GM12892 (cell line): ENCODE measurements around the gene PLXNC1.

Experiments
- DNase-seq: peaks from one replicate; pipeline ENCODE4 v3.0.0; 2011; ENCODE audit not compliant: insufficient read length
- FAIRE-seq: peaks from 2 replicates; lab custom pipeline; 2011; peaks lifted over from hg19 to GRCh38; lab: Jason Lieb, UNC
- POLR2A ChIP-seq: IDR thresholded peaks from 2 replicates; pipeline ENCODE4 v1.6.1; 2011; ENCODE audit warnings: low read depth, low read length, control low read depth
- POLR2AphosphoS5 ChIP-seq: IDR thresholded peaks from 2 replicates; pipeline ENCODE4 v1.6.1; 2011; ENCODE audit warnings: low read depth, low read length, control low read depth
- TAF1 ChIP-seq: IDR thresholded peaks from 2 replicates; pipeline ENCODE4 v1.6.1; 2011; ENCODE audit warnings: low read depth, mild to moderate bottlenecking, control low read depth, low read length, borderline replicate concordance

The PLXNC1 gene

DNA sequence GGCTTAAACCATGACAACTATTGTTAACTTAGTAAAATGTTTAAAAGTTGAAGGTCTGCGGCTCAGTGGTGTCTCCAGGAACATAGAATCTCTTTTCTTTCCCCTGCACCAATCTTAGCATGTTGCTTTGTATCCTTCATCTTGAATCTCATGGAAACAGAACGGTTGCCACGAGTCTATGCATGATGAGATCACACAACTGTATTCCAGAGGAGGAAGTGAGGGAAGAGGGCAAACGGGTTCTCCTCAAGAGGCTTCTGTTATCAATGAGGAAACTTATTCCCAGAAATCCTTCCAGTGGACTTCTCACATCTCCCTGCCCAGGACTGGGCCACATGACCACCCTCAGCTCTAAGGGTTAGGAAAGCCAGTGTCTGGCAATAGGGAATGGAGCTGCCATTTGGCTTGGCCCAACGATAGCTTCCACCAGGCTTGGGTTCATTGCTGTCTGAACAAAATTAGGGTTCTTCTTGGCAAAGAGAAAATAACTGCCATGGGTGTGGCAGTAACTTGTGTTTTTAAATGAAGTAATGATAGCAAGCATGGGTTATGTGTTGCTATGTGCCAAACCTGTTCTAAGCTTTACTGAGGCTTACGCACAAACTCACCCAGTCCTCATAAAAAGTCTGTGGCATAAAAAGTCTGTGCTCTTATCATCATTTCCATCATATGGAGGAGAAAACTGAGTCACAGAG lies 17.4 kb downstream of the PLXNC1 start:
- TF ChIP-seq TAF1 = no peak
- TF ChIP-seq POLR2A = no peak
- no peak for TF ChIP-seq POLR2AphosphoS5
- DNase-seq = no peak
- no peak for FAIRE-seq

DNA sequence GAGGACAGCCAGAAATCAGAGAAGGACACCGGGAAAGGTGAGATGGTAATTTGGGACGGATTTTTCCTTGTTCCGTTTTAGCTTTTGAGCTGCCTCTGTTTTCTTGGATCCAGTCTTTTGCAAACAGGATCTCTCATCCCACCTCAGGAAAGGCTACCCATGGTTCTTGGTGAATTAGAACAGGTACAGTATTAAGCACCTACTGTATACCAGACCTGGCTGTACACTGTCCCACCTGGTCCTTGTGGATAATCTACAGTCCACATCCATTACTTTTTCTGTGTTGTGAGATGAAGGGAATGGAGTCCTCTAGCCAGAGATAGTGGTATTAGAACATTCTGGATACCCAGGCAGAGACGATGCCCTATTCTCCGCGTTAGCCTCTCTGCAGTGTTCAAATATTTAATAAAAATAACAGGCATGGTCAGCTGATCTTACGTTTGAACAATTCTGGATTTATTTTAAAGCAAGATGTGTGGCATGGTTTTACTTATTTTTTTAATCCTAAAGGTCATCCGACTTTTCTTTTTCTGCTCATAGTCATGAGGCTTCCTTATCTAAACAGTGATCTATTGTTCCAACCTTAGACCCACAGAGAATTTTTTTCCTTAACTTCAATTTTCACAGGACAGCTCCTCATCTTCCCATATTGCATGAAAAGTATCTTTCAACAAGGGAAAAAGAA lies 18.8 kb downstream of the PLXNC1 start:
- FAIRE-seq (no peak), DNase-seq (no peak)
- TF ChIP-seq TAF1 (no peak), POLR2AphosphoS5 (no peak), POLR2A (no peak)

DNA sequence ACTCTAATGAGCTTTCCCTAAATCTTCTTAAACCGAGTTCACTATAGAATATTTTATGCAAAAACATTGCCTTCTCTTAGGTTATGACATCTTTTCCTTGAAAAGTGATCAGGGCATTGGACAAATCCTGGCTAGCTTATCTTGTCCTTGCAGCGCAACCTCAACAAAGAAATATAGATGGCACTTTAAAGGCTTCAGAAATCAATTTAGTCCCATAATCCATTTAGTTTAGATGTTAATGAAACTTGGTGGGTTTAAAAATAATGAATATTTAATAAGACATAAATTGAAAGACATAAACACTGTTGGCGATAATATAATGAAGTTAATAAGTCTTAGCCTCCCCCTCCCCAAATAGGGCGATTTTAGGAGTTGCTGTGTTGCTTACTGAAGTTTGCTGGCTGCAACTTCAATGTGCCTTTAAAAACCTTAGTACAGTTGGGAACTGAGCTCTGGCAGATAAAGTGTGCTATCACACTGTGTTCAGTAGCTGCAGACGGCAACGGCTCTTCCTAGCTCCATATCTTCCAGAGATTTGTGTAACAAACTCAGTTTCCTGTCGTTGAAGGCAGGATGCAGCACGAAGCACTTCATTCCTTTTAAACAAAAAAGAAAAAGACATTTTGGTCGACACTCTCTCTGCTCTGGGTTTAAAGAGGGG lies 19.5 kb downstream of the PLXNC1 start:
- DNase-seq (no peak), FAIRE-seq (no peak)
- TF ChIP-seq TAF1 (no peak), POLR2A (no peak), POLR2AphosphoS5 (no peak)

DNA sequence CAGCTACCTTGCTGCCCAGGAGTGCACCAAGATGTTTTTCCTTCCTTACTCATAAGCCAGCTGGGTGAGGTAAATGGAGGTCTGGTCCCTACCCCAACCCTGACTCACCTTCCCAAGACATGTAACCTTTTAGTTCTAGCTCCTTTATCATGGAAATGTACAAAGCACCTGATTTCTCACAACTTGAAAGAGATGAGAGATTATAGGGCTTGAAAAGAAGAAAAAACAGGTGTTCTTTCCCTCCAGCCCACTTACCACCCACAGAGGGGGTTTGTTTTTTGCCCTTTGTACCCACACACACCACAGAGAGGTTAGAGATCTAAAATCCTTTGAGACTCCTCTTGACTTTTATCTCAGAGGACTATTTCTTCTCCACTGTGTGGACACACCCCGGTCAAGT lies 21.1 kb downstream of the PLXNC1 start:
- DNase-seq (no peak), FAIRE-seq (no peak)
- TF ChIP-seq TAF1 (no peak), POLR2AphosphoS5 (no peak), POLR2A (no peak)

DNA sequence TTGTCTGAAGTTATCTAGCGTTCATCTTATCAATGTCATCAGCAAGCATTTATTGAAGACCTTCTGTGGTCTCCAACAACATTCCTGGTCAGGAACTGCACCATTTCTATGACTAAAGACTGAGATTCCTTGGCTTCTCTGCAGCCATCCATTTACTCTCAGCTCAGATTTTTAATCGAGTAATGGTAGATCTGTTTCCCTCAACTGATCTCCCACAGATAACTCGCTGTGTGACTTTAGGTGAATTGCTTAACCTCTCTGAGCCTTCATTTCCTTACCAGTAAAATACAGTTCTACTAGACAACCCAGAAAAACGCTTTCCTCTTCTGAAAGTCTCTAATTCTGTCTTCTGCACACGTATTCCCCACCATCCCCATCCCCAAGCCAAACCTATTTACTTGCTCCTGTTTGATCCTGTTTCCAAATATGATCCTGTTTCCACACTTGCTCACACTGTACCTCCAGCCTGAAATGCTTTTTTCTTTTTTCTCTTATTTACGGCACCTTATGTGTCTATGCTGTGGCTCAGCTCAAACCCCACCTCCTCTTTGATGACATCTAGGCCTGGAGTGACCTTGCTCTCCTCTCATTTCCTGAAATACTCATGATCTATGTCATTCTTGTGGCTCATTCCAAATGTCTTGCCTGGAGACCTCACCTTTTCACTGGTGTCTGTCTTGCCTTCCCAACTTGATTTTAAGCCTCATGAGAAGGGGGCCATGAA lies 21.8 kb downstream of the PLXNC1 start:
- DNase-seq (no peak), FAIRE-seq (no peak)
- no peak for TF ChIP-seq POLR2AphosphoS5
- TF ChIP-seq TAF1 = no peak
- no peak for TF ChIP-seq POLR2A

DNA sequence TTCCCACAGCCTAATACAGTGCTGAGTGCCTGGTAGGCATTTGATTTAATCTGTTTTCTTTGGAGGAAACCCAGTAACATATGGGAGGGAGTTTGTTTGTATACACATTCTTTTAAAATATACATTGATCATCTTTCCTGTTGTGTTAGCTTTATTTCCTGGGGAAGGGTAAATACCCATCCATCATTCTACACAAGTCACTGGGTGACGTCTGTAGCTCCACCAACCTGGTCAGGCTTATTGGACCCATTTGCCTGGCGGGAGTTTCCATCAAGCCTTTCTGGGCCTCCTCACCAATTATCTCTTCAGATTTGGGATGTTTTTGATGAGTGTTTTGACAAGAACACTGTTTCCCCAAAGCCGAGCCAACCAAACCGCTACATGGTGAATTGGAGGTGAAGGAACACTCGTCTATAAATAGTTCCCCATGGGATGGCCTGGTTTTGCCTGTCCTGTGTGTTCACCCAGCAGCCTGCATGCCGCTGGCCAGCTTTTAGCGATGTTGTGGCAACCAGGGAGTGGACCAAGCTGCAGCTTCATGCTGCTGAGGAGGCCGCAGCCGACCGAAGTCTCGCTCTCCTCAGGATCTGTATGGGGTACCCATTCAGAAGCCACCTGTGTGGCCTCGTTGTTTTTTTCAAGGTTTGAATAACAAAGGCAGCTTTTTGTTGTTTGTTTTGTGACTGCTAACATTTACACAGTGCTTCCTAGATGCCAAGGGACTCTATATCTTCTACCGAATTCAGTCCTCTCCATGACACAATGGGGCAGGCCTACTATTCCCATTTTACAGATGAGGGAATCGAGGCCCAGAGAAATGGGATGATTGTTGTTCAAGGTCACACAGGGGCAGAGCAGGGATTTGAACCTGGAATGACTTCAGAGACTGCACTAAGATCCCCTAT lies 22.6 kb downstream of the PLXNC1 start:
- TF ChIP-seq TAF1 (no peak), POLR2AphosphoS5 (no peak), POLR2A (no peak)
- DNase-seq = no peak
- no peak for FAIRE-seq

DNA sequence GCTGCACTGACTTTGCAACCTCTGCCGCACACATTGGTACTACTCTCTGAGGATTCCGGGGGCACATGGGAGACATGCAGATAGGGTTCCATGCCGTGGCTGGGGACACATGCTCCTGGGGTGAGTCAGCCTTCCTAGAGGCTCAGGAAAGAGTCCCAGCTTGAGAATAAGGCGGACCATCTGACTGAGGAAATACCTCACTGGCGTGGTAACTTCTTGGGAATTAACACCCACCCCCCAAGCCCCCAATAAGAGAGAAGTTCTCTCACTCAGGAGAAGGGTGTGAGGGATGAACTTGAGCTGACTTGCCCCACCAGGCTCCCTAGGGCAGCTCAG lies 23.2 kb downstream of the PLXNC1 start:
- DNase-seq (no peak), FAIRE-seq (no peak)
- TF ChIP-seq TAF1 = no peak
- TF ChIP-seq POLR2AphosphoS5 = no peak
- TF ChIP-seq POLR2A = no peak

DNA sequence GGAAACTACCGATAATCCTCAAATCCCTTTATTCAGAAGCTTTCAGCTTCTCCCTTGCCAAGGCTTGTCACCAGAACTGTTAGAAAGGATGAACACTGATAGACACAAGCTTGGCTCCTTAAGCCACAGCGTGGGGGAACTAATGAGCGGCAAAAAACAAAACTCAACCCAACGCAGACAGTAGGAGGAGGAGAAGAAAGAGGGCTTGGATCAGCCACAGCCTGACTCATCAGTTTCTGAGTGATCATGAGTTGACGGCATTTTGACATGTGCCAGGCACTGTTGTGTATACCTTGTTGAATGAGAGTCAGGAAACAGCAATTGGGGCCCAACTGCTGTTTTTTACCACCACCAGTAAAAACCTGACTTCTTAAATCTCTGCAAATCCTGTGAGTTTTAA lies 23.7 kb downstream of the PLXNC1 start:
- FAIRE-seq (no peak), DNase-seq (no peak)
- TF ChIP-seq POLR2A (no peak), POLR2AphosphoS5 (no peak), TAF1 (no peak)

DNA sequence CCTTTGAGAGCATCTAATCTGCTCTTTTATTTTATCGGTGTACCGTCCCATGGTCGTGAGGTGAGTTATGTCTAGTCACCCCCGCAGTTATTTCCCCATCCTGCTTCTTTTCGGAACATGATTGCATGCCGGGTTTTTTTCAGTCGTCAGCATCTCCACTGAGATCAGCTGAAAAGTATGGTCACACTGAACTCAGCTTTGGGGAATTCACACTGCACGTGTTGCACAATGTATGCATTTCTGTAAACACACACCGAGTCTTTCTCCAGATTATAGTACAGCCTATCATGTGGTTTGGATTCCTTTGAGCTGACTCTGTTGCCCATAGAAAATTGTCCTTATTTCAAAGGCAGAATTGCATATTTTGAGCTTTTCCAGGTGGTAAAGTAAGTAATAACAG lies 24.6 kb downstream of the PLXNC1 start:
- no peak for FAIRE-seq
- DNase-seq = no peak
- TF ChIP-seq POLR2AphosphoS5 (no peak), POLR2A (no peak), TAF1 (no peak)

DNA sequence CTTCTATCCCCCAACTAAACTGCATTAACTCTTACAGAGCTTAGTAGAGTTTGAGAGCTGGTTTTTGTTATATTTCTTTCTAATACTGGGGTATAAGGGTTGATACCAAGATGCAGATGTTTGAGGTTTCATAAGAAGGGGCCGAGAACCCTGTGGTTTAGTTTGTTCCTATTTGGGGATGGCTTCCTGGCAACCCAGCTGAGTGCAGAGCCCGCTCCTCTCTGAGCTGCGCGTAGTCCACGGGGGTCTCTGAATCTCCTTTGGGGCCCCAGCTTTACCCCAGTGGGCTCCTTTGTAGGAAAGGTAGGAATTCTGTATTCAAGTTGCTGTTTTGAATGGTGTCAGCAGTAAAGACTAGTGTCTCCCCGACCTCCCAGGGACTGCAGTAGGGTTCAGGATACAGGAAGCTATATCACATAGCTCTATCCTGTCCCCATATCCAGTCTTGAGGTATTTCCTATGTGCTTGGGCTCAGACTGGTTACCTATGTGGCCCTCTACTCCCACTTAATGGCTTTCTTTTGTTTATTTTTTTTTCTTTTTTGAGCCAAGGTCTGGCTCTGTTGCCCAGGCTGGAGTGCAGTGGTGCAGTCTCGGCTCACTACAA lies 25.4 kb downstream of the PLXNC1 start:
- no peak for DNase-seq
- FAIRE-seq = peak; percentile 67
- TF ChIP-seq POLR2AphosphoS5 (no peak), TAF1 (no peak), POLR2A (no peak)

DNA sequence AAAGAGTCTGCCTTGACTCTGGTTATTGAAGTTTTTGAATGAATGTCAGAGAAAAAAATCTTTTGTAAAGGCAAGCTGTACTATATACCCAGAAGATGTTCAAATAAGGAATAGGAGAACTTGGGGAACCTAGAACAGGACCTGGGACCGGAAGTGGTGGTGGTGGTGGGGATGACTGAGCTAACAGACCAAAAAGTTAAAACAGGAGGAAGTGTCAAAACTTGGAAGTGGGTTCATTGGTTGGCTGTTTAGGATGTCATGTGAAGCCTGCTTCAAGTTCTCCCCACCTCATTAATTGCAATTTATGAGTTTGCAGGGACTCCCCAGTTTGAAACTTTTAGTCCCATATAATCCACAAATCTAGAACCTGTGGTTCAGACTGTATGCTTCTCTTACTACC lies 26.2 kb downstream of the PLXNC1 start:
- no peak for DNase-seq
- TF ChIP-seq TAF1 = no peak
- no peak for TF ChIP-seq POLR2AphosphoS5
- TF ChIP-seq POLR2A = no peak
- peak; percentile 88 for FAIRE-seq
